Measurements from ENCODE around the gene MEOX1. TPM values are rescaled to one million over a fixed set of nuclear protein-coding genes. Genes with fewer than 3 reads are reported as not detected.
A peak's percentile ranks its signal among the peaks of the same experiment; 100 is the strongest.

MEOX1 gene
- total RNA-seq = 1 to 10 TPM; 1.2 to 1.8 TPM
- long read RNA-seq, partial matches to known transcripts = 0 of 4 reads
- long read RNA-seq, other reads (novel, unspliced or antisense) = 2 of 4 reads

GRCh38 chr17:43661699-43662412 is at the start of gene MEOX1:
MEOX1 (minus strand) TSS chr17:43661922; CDS start chr17:43661534, 388 bp downstream.
- intact Hi-C loops (cut with DNase I, micrococcal nuclease) = no loop called here
- no peak for DNase-seq
- ATAC-seq = no peak

GRCh38 chr17:43710101-43710500 is 48.4 kb upstream of the MEOX1 start:
- intact Hi-C loops (cut with DNase I, micrococcal nuclease) = no loop called here
- ATAC-seq (no peak), DNase-seq (no peak)

GRCh38 chr17:43709210-43709609 is 47.5 kb upstream of the MEOX1 start:
- DNase-seq (no peak), ATAC-seq (no peak)
- intact Hi-C loops (cut with DNase I, micrococcal nuclease) = no loop called here

GRCh38 chr17:43707184-43707583 is 45.5 kb upstream of the MEOX1 start:
- DNase-seq (no peak), ATAC-seq (no peak)
- intact Hi-C loops (cut with DNase I, micrococcal nuclease) = no loop called here

- intact Hi-C loops (cut with DNase I, micrococcal nuclease) = no loop called here
- no peak for DNase-seq
- ATAC-seq = no peak
Measured at GRCh38 chr17:43706235-43706634, 44.5 kb upstream of the MEOX1 start.

GRCh38 chr17:43703630-43704029 is 41.9 kb upstream of the MEOX1 start:
- intact Hi-C loops (cut with DNase I, micrococcal nuclease) = no loop called here
- ATAC-seq = no peak
- DNase-seq = no peak

GRCh38 chr17:43702637-43703036 is 40.9 kb upstream of the MEOX1 start:
- ATAC-seq (no peak), DNase-seq (no peak)
- intact Hi-C loops (cut with DNase I, micrococcal nuclease) = no loop called here

- DNase-seq (no peak), ATAC-seq (no peak)
- intact Hi-C loops (cut with DNase I, micrococcal nuclease) = no loop called here
Measured at GRCh38 chr17:43701318-43701743, 39.6 kb upstream of the MEOX1 start.

GRCh38 chr17:43699438-43699756 is 37.7 kb upstream of the MEOX1 start:
- ATAC-seq (no peak), DNase-seq (no peak)
- intact Hi-C loops (cut with DNase I, micrococcal nuclease) = loop anchor here (5.0 to 10.0 kb wide), 2 partner anchors 58 to 145 kb away; partner anchors contain the start of genes CD300LG (in 1 of the 2) and SOST (in 1 of the 2)

- intact Hi-C loops (cut with DNase I, micrococcal nuclease) = loop anchor here (5.0 to 10.0 kb wide), 2 partner anchors 58 to 146 kb away; partner anchors contain the start of genes CD300LG (in 1 of the 2) and SOST (in 1 of the 2)
- ATAC-seq = no peak
Measured at GRCh38 chr17:43698678-43699437, 37.1 kb upstream of the MEOX1 start.

GRCh38 chr17:43697937-43698336 is 36.2 kb upstream of the MEOX1 start:
- intact Hi-C loops (cut with DNase I, micrococcal nuclease) = loop anchor here (5.0 to 10.0 kb wide), 2 partner anchors 59 to 147 kb away; partner anchors contain the start of genes CD300LG (in 1 of the 2) and SOST (in 1 of the 2)
- DNase-seq (no peak), ATAC-seq (no peak)

More at GRCh38 chr17:43698678-43699437, 37.1 kb upstream of the MEOX1 start:
- no peak for DNase-seq

- DNase-seq (no peak), ATAC-seq (no peak)
- intact Hi-C loops (cut with DNase I, micrococcal nuclease) = loop anchor here (5.0 to 10.0 kb wide), 2 partner anchors 60 to 148 kb away; partner anchors contain the start of genes CD300LG (in 1 of the 2) and SOST (in 1 of the 2)
Measured at GRCh38 chr17:43696891-43697290, 35.2 kb upstream of the MEOX1 start.

- intact Hi-C loops (cut with DNase I, micrococcal nuclease) = loop anchor here (5.0 to 10.0 kb wide), 2 partner anchors 61 to 149 kb away; partner anchors contain the start of genes CD300LG (in 1 of the 2) and SOST (in 1 of the 2)
- ATAC-seq (no peak), DNase-seq (no peak)
Measured at GRCh38 chr17:43695970-43696865, 34.5 kb upstream of the MEOX1 start.

- intact Hi-C loops (cut with DNase I, micrococcal nuclease) = loop anchor here in 1 of 2 donors (1.0 to 10.0 kb wide), 2 partner anchors 67 to 151 kb away; partner anchors contain the start of gene CD300LG
- peak; percentile 98 for ATAC-seq
Measured at GRCh38 chr17:43694081-43694870, 32.6 kb upstream of the MEOX1 start.

GRCh38 chr17:43691317-43691693 is 29.6 kb upstream of the MEOX1 start:
- DNase-seq = no peak
- intact Hi-C loops (cut with DNase I, micrococcal nuclease) = loop anchor here in 1 of 2 donors (10.0 kb wide), 1 partner anchor 153 kb away; the partner anchor contains the start of gene CD300LG
- no peak for ATAC-seq

More at GRCh38 chr17:43694081-43694870, 32.6 kb upstream of the MEOX1 start:
- peak; percentile 68 to 79 for DNase-seq

GRCh38 chr17:43690624-43691316 is 29.0 kb upstream of the MEOX1 start:
- ATAC-seq (no peak), DNase-seq (no peak)
- intact Hi-C loops (cut with DNase I, micrococcal nuclease) = loop anchor here in 1 of 2 donors (10.0 kb wide), 1 partner anchor 154 kb away; the partner anchor contains the start of gene CD300LG

GRCh38 chr17:43689814-43690213 is 28.1 kb upstream of the MEOX1 start:
- ATAC-seq (no peak), DNase-seq (no peak)
- intact Hi-C loops (cut with DNase I, micrococcal nuclease) = loop anchor here in 1 of 2 donors (10.0 kb wide), 1 partner anchor 155 kb away; the partner anchor contains the start of gene CD300LG
